Osteoblast (primary cell): ENCODE measurements around the gene ATG13. TPM values are rescaled to one million over a fixed set of nuclear protein-coding genes. Genes with fewer than 3 reads are reported as not detected.
A peak's percentile ranks its signal among the peaks of the same experiment; 100 is the strongest.

Source experiments
- DNase-seq: peaks from one replicate; pipeline ENCODE4 v3.0.0; 2011; ENCODE audit warnings: low spot score, mixed read lengths; ENCODE audit not compliant: insufficient read length; ENCODE audit errors: missing footprints
- H2AFZ ChIP-seq: 2 replicates; pipeline ENCODE4 v1.6.0; 2011; ENCODE audit warnings: mild to moderate bottlenecking, low read length
- H3K27ac ChIP-seq: 2 replicates; pipeline ENCODE4 v1.5.1; 2011; ENCODE audit warnings: mild to moderate bottlenecking, low read depth, low read length, moderate library complexity
- H3K27me3 ChIP-seq: 2 replicates; pipeline ENCODE4 v1.6.0; 2012; ENCODE audit warnings: mild to moderate bottlenecking, control low read depth, inconsistent platforms, low read length, moderate library complexity; ENCODE audit not compliant: insufficient read depth
- H3K36me3 ChIP-seq: 2 replicates; pipeline ENCODE4 v1.5.1; 2011; ENCODE audit warnings: mild to moderate bottlenecking, low read length, control low read depth, moderate library complexity; ENCODE audit not compliant: insufficient read depth
- H3K4me1 ChIP-seq: 2 replicates; pipeline ENCODE4 v1.5.1; 2011; ENCODE audit warnings: mild to moderate bottlenecking, low read length, control low read depth, moderate library complexity; ENCODE audit not compliant: insufficient read depth
- H3K4me2 ChIP-seq: 2 replicates; pipeline ENCODE4 v1.6.0; 2011; ENCODE audit warnings: mild to moderate bottlenecking, low read length; ENCODE audit not compliant: insufficient read depth
- H3K4me3 ChIP-seq: fragments of 200-600 bp; sonication (generic); 3 replicates; pipeline ENCODE4 v1.5.1; 2012; ENCODE audit warnings: mild to moderate bottlenecking, low read length, inconsistent platforms; ENCODE audit not compliant: insufficient read depth
- H3K79me2 ChIP-seq: 2 replicates; pipeline ENCODE4 v1.6.0; 2012; ENCODE audit warnings: mild to moderate bottlenecking, low read length, control low read depth, inconsistent platforms; ENCODE audit not compliant: insufficient read depth
- H3K9me3 ChIP-seq: 2 replicates; pipeline ENCODE4 v1.5.1; 2011; ENCODE audit warnings: low read depth, low read length, control low read depth
- H4K20me1 ChIP-seq: 2 replicates; pipeline ENCODE4 v1.6.0; 2012; ENCODE audit warnings: mild to moderate bottlenecking, low read length, control low read depth; ENCODE audit not compliant: insufficient read depth
- CTCF ChIP-seq: IDR thresholded peaks from 2 replicates; pipeline ENCODE4 v1.5.1; 2011; ENCODE audit warnings: mild to moderate bottlenecking, low read depth, low read length, moderate library complexity; ENCODE audit errors: extremely low read depth
- total RNA-seq: library from RNA; depleted of rRNA; stranded (reverse); fragments of >200 nt; gene quantifications from 2 replicates; pipeline ENCODE4 v1.2.3, GENCODE V29; 2012

Gene ATG13
- total RNA-seq, 1 donor = 70.9 TPM

DNA sequence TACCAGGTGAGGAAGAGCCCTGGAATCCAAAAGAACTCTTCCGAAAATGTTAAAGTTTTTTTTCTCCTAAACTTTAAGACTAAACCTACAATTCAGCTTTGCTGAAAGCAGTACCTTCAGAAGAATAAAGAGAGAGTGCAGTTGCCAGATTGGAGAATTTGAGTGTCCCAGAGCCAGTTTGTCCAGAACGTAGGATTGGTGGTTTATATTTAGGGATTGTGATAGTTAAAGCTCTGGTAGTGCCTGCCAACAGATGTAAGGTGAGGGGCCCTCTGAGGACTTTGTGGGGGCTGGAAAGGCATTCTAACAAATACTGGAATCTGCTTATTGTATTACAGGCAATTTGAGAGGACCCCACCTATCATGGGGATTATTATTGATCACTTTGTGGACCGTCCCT is 39.8 kb downstream of the ATG13 start:
- DNase-seq = no peak
- Histone ChIP-seq H3K4me3 (no peak overlapping the region), H3K4me1 (peaks cover 14% of the 10 kb centered on the region), H3K4me2 (no peak overlapping the region), H3K36me3 (peaks cover 41% of the 10 kb centered on the region), H3K27me3 (no peaks in the 10 kb centered on the region), H4K20me1 (no peaks in the 10 kb centered on the region), H3K9me3 (no peaks in the 10 kb centered on the region), H3K79me2 (no peaks in the 10 kb centered on the region), H2AFZ (no peak overlapping the region), H3K27ac (peak overlapping the region; percentile 21)
- TF ChIP-seq CTCF = no peak

DNA sequence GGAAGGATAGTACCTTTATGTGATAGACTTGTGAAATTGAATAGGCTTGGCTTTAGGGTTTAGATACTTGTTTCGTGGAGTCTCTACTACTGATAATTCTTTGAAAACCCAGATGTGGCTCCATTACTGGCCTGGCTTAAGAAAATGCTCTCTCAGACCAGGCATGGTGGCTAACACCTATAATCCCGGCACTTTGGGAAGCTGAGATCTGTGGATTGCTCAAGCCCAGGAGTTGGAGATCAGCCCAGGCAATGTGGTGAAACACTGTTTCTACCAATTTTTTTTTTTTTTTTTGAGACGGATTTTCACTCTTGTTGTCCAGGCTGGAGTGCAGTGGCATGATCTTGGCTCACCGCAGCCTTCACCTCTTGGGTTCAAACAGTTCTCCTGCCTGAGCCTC is 40.9 kb downstream of the ATG13 start:
- H3K36me3 ChIP-seq = peaks cover 35% of the 10 kb centered on the region
- no peaks in the 10 kb centered on the region for H3K27me3 ChIP-seq
- H2AFZ ChIP-seq = no peak overlapping the region
- H3K79me2 ChIP-seq = no peaks in the 10 kb centered on the region
- no peaks in the 10 kb centered on the region for H4K20me1 ChIP-seq
- H3K4me3 ChIP-seq = no peak overlapping the region
- DNase-seq = peak; percentile 82
- no peak overlapping the region for H3K4me2 ChIP-seq
- no peaks in the 10 kb centered on the region for H3K9me3 ChIP-seq
- peak overlapping the region; percentile 21 for H3K27ac ChIP-seq
- no peak for TF ChIP-seq CTCF
- peaks cover 14% of the 10 kb centered on the region for H3K4me1 ChIP-seq

DNA sequence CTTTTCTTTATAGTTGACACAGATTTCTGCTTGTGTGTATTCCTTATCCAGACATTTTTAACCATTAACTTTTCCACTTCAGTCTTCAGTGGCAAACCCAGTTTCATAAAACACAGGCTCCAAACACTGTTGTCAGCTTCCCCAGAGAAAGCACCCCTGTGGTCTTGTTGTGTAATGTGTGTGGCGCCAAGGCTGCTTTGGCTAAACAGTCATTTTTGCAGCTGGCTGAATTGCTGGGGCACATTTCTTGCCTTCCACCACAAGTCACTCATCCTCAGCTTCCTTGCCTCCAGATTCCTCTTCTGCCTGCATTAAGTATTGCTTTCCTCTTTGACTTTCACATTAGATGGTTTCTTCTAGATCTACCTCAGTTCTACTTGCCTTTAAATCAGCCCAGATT is 42.6 kb downstream of the ATG13 start:
- H2AFZ ChIP-seq = no peak overlapping the region
- peaks cover 14% of the 10 kb centered on the region for H3K4me1 ChIP-seq
- no peaks in the 10 kb centered on the region for H3K79me2 ChIP-seq
- H3K4me2 ChIP-seq = no peak overlapping the region
- H3K9me3 ChIP-seq = no peaks in the 10 kb centered on the region
- no peak for TF ChIP-seq CTCF
- H3K27me3 ChIP-seq = no peaks in the 10 kb centered on the region
- H3K27ac ChIP-seq = peak overlapping the region; percentile 42
- H3K36me3 ChIP-seq = peaks cover 39% of the 10 kb centered on the region
- H4K20me1 ChIP-seq = no peaks in the 10 kb centered on the region
- DNase-seq = no peak
- no peak overlapping the region for H3K4me3 ChIP-seq

DNA sequence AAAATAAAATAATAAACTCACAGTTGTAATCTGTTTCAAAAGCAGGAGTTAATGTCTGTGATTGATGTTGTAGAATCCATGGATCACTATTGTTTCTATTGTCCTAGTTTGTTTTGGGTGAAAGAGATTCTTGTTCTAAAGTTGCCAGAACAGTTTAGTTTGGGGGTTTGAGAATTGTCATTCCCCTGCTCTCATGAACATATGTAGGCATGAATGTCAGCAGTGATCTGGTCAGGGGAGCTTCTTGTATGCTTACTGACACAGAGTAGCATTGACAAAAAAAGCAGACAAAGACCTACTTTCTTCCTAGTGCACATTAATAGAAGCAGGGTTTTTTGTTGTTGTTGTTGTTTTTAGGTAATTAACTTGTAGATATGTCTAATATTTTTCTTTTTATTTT is 44.5 kb downstream of the ATG13 start:
- Histone ChIP-seq H4K20me1 (no peaks in the 10 kb centered on the region), H3K27me3 (no peaks in the 10 kb centered on the region), H3K27ac (no peak overlapping the region), H3K4me1 (peaks cover 14% of the 10 kb centered on the region), H3K9me3 (no peaks in the 10 kb centered on the region), H3K36me3 (peaks cover 48% of the 10 kb centered on the region), H3K4me3 (no peak overlapping the region), H3K79me2 (no peaks in the 10 kb centered on the region), H2AFZ (no peak overlapping the region), H3K4me2 (no peak overlapping the region)
- DNase-seq = no peak
- no peak for TF ChIP-seq CTCF
